ENCODE data around the gene OCIAD1. TPM values are rescaled to one million over a fixed set of nuclear protein-coding genes. Genes with fewer than 3 reads are reported as not detected.

OCIAD1 gene
- total RNA-seq, 1 experiment from 2014 or later = 98.2 TPM

DNA sequence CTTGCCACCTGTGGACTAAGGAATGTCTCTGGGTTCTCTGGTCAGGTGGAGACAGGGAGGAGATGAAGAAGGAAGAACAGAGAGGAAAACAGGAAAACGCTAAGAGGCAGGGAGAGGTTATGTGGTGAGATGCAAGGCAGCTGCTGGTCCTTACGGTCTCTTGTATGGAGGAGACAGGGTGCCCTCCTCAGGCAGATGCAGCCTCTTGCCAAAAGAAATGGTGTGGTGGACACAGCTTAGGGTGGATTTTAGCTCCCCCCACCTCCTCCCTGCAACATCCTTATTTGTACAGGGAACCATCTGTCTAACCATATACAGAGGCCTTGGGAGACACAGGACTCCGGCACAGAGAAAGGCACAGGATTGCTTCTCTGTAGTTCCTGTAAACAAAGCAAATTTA is 66.0 kb downstream of the OCIAD1 start:
- Histone ChIP-seq H3K36me3 (replicated peaks; ENCODE audit: control insufficient read depth, insufficient read depth, low read length) (peaks cover 13% of the 10 kb centered on the region), H3K4me3 (ENCODE audit: insufficient read depth, low read depth, low read length) (no peak overlapping the region), H3K27me3 (ENCODE audit: control insufficient read depth, insufficient read depth, low read length) (no peaks in the 10 kb centered on the region)
- no peak for DNase-seq

DNA sequence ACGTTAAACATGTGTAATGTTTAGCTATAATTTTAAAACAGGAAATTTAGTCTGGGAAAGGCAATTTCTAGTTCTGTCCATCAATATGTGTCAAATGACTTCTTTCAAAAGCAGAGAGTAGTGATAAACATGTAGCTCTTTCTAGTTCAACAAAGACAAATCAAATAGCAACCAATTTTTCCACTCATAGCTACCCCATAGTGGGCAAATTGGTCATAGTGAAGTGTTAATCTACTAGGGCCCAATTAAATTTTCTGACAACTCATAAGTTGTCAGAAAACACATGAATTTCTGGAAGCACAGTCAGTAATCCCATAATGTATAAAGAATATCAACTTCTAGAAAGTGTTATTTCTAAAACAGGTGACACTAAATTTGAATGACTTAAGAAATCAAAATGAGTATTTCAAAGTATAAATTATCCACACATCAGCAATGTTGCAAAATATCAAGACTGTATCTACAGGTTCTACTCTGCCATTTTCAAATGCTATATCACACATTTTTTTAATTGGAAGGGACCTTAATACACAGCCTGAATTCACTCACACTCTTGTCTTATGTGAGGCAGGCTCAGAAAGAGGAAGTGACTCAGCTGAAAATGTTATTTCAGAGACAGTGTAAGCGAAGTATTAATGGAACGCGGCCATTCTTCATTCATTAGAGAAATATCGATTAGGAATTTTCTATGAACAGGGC is 68.0 kb downstream of the OCIAD1 start:
- DNase-seq = no peak
- H3K4me3 ChIP-seq (ENCODE audit: insufficient read depth, low read depth, low read length) = no peak overlapping the region
- H3K36me3 ChIP-seq (replicated peaks; ENCODE audit: control insufficient read depth, insufficient read depth, low read length) = peaks cover 17% of the 10 kb centered on the region
- H3K27me3 ChIP-seq (ENCODE audit: control insufficient read depth, insufficient read depth, low read length) = no peaks in the 10 kb centered on the region

DNA sequence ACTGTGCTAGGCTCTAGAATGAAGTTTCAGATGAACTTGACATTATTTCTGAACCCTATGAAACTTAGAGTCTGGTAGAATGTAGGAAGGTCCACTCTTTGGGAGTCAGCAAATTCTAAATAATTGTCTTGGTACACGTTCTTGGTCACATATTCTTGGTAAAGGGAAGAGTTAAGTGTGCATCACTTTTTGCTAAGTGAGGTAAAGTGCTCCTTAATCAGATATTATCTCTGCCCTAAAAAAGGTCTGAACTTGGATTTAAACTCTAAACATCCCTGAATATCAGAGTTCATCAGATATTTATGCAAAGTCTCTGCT is 68.5 kb downstream of the OCIAD1 start:
- H3K4me3 ChIP-seq (ENCODE audit: insufficient read depth, low read depth, low read length) = no peak overlapping the region
- peaks cover 21% of the 10 kb centered on the region for H3K36me3 ChIP-seq (replicated peaks; ENCODE audit: control insufficient read depth, insufficient read depth, low read length)
- H3K27me3 ChIP-seq (ENCODE audit: control insufficient read depth, insufficient read depth, low read length) = no peaks in the 10 kb centered on the region
- DNase-seq = no peak

DNA sequence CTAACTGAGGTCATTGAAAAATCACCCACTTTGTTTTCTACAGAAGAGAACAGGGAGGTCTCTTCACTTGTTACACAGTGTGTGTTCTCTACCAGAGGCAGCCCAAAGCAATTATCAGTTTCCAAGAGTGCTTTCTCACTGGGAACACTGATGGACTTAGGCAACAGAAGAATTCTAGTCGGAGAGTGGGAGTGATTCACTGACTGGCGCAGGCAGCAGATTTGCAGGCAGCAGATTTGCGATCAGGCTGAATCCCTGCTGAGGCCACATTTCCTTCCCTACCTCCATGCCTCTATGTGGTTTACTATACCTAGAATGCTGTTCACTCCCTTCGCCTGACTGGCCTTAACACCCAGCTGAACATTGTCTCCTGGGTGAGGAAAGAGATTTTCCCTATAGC is 69.1 kb downstream of the OCIAD1 start:
- Histone ChIP-seq H3K36me3 (replicated peaks; ENCODE audit: control insufficient read depth, insufficient read depth, low read length) (peaks cover 23% of the 10 kb centered on the region), H3K27me3 (ENCODE audit: control insufficient read depth, insufficient read depth, low read length) (no peaks in the 10 kb centered on the region), H3K4me3 (ENCODE audit: insufficient read depth, low read depth, low read length) (no peak overlapping the region)
- DNase-seq = no peak

DNA sequence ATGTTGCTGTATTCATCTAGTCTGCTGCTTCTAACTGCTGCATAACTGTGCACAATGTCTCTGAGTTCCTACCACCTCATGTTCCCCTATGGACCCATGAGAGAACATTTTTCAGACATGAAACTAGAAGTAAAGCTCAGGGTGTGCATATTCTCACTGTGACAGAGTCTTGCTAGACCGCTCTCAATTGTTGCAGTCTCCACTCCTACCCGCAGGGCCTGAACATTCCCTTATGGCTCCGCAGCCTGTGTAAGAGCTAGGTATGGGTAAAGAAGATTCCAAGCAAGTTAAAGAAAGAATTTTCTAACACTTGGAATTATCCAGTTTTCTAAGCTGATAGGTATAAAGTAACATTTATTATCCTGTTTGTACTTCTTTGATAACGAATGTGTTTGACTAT is 70.3 kb downstream of the OCIAD1 start:
- Histone ChIP-seq H3K4me3 (ENCODE audit: insufficient read depth, low read depth, low read length) (no peak overlapping the region), H3K27me3 (ENCODE audit: control insufficient read depth, insufficient read depth, low read length) (no peaks in the 10 kb centered on the region), H3K36me3 (replicated peaks; ENCODE audit: control insufficient read depth, insufficient read depth, low read length) (peaks cover 23% of the 10 kb centered on the region)
- no peak for DNase-seq

DNA sequence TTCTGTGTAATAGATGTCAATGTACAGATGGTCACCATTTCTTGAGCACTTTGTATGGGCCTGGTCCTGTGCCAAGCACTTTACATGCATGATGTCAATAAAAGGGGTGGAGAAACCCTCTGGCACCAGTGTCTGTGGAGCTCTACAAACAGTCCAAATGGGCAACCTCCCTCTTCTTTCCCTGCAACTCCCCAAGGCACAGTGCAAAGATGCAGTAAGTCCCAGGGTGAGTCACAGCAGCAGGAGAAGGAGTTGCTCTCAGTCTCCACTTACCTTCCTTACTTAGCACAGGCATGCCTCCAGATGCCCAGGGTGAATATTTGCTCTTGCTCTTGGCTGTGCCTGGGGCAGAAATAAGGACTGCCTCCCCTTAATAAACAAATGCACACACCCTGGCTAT is 71.4 kb downstream of the OCIAD1 start:
- DNase-seq = no peak
- peaks cover 20% of the 10 kb centered on the region for H3K36me3 ChIP-seq (replicated peaks; ENCODE audit: control insufficient read depth, insufficient read depth, low read length)
- no peaks in the 10 kb centered on the region for H3K27me3 ChIP-seq (ENCODE audit: control insufficient read depth, insufficient read depth, low read length)
- H3K4me3 ChIP-seq (ENCODE audit: insufficient read depth, low read depth, low read length) = no peak overlapping the region

DNA sequence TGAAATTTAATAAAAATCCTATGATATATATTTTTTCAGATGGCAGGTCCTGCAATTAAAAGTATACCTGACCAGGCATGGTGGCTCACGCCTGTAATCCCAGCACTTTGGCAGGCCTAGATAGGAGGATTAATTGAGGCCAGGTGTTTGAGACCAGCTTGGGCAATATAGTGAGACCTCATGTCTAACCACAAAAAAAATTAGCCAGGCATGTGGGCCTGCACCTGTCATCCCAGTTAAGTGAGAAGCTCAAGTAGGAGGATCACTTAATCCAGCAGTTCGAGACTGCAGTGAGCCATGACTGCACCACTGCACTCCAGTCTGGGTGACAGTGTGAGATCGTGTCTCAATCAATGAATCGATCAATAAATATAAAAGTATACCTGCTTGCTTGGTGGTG is 73.2 kb downstream of the OCIAD1 start:
- Histone ChIP-seq H3K4me3 (ENCODE audit: insufficient read depth, low read depth, low read length) (no peak overlapping the region), H3K27me3 (ENCODE audit: control insufficient read depth, insufficient read depth, low read length) (no peaks in the 10 kb centered on the region), H3K36me3 (replicated peaks; ENCODE audit: control insufficient read depth, insufficient read depth, low read length) (peaks cover 20% of the 10 kb centered on the region)
- DNase-seq = no peak

DNA sequence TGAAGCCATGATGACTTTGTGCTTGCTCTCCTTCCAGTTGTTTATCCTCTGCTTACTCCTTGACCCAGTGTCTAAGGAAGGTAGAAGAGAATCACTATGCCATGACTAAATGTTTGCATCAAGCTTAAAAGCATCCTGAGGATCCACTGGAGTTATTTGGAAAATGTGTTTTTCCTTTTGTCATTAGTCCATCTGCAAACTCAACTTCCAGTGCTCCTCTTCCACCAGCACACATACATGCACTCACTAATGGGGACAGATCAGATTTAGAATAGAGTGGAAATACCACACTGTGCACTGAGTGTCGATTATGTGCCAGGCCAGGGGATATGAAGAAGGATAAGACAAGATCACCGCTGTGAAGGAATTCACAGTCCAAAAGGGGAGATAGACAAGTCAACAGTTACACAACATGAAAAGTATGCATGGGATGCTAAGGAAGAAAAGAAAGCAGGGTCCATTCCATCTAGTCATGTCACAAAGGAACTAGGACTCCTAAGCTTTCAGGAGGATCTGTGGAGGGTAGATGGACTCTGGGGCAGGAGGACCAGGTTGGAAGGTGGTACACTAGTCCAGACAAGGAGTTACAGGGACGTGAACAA is 73.8 kb downstream of the OCIAD1 start:
- no peaks in the 10 kb centered on the region for H3K27me3 ChIP-seq (ENCODE audit: control insufficient read depth, insufficient read depth, low read length)
- H3K36me3 ChIP-seq (replicated peaks; ENCODE audit: control insufficient read depth, insufficient read depth, low read length) = peaks cover 19% of the 10 kb centered on the region
- no peak overlapping the region for H3K4me3 ChIP-seq (ENCODE audit: insufficient read depth, low read depth, low read length)
- no peak for DNase-seq

DNA sequence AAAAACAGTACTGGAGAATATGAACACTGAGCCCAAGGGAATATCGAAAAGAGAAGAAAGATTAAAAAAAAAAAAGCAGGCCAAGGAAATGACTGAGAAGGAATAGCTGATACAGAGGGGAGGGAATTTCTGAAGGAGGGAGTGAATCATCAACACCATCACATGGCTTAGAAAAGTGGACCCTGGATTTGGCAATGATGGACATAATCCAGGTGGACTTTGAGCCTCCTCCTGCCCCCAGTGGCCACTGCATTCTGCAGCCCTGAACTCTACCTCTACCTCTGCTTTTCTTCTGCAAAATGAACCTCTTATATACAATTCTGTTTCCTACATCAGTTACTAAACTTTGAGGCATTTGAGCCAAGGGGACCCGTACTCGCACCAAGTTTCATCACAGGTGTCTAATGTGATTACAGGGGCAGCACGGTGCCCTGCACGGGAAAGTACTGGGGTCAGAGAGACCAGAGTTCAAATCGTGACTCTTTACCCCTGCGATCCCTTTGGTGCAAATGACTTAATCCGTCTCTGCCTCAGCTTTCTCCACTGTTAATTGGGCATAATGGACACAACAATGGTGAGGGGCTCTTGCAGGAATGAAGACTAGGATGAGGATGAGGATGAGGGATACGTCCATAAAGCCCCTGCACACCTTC is 74.6 kb downstream of the OCIAD1 start:
- peaks cover 15% of the 10 kb centered on the region for H3K36me3 ChIP-seq (replicated peaks; ENCODE audit: control insufficient read depth, insufficient read depth, low read length)
- no peaks in the 10 kb centered on the region for H3K27me3 ChIP-seq (ENCODE audit: control insufficient read depth, insufficient read depth, low read length)
- peak; percentile 32 for DNase-seq
- peak overlapping the region; percentile 83 for H3K4me3 ChIP-seq (ENCODE audit: insufficient read depth, low read depth, low read length)

DNA sequence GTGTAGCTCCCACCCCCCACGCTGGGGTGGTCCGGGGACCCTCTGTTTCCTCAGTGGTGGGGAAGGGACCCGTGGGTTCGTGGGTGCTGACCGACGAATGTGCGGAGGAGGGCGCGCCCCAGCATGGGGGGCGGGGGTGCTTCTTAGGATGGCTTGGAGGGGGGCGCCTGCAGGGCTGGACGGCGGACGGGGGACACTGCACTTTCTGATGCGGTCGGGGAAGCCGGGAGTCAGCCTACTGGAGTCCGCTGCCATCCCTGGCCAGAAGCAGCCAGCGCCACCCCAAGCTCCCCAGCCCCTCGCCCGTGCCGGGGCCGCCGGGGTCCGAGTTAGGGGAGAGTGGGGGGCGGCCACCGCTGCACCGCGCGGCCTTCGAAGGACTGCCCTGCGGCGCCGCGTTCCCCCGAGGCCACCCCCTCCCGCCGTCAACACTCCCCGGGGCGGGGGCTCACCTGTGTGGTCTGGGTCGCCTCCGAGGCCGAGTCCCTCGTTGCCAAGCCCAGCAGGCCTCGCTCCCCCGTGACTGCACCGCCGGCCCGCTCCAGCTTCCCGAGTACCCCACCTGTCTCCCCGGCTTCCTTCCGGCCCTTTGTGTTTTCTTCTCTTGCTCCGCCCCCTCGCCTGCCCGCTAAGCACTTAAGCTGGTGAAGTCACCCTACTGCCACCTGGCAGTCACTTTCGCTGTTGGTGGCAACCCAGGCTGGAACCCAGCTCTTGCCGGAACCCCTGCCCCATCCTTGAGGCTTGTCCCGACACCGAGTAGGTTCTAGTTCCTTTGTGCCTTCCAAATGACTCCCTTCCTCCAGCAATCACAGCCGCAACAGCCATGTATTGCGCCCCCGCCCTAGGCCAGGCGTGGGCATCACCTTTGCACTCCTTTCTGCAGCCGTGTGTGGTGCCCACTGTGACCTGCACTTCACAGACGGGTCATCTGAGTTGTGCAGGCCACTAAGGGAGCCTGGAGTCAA is 75.6 kb downstream of the OCIAD1 start, which contains the start of gene OCIAD2:
OCIAD2 (minus strand) TSS at position 569 of the 968 bp plus-strand sequence. CDS start 2,225 bp downstream, outside the sequence.
- Histone ChIP-seq H3K27me3 (ENCODE audit: control insufficient read depth, insufficient read depth, low read length) (no peaks in the 10 kb centered on the region), H3K4me3 (ENCODE audit: insufficient read depth, low read depth, low read length) (peak within 1 kb of the TSS; percentile 83), H3K36me3 (replicated peaks; ENCODE audit: control insufficient read depth, insufficient read depth, low read length) (peaks cover 12% of the 10 kb centered on the region)
- DNase-seq = peak; percentile 86

DNA sequence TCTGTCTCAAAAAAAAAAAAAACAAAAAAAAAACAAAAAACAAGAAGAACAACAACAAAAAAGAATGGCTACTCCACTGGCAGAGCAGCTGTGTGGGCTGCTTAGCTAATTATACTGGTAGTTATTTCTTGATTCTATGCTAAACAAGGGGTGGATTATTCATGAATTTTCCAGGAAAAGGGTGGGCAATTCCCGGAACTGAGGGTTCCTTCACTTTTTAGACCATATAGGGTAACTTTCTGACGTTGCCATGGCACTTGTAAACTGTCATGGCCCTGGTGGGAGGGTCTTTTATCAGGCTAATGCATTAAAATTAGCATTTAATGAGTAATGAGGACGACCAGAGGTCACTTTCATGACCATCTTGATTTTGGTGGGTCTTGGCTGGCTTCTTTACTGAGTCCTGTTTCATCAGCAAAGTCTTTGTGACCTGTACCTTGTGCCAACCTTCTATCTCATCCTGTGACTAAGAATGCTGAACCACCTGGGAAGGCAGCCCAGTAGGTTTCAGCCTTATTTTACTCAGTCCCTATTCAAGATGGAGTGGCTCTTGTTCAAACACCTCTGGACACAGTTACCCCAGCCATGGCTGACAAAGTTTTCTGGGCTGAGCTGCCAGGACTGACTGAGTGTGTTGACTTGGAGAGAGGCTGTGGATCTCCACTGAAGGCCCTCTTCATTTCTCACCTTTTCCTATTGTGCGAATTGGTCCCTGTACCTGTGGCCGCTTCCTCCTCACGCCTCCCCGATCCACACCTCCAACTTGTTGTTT is 77.0 kb downstream of the OCIAD1 start:
- Histone ChIP-seq H3K4me3 (ENCODE audit: insufficient read depth, low read depth, low read length) (no peak overlapping the region), H3K27me3 (ENCODE audit: control insufficient read depth, insufficient read depth, low read length) (no peaks in the 10 kb centered on the region; the same call in 1 of the 2 replicates), H3K36me3 (replicated peaks; ENCODE audit: control insufficient read depth, insufficient read depth, low read length) (peaks cover 6% of the 10 kb centered on the region)
- no peak for DNase-seq

DNA sequence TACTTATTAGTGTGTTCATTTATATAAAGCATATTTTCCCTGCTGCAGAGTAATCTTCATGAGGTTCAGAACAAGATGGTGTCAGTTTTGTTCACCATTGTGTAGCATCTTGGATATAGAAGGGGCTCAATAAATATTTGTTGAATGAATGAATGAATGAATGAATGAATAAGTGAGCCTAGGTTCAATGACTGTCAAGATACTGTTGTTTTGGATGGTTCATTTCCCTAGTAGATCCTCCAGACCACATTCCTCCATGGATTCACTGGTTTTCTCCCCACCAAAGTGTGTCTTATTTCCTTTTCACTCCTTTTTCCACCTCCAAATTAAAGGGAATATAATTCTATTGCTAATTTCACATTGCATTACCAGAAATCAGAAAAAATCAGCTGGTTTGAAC is 77.8 kb downstream of the OCIAD1 start:
- DNase-seq = no peak
- Histone ChIP-seq H3K27me3 (ENCODE audit: control insufficient read depth, insufficient read depth, low read length) (no peaks in the 10 kb centered on the region; the same call in 1 of the 2 replicates), H3K36me3 (replicated peaks; ENCODE audit: control insufficient read depth, insufficient read depth, low read length) (peaks cover 6% of the 10 kb centered on the region), H3K4me3 (ENCODE audit: insufficient read depth, low read depth, low read length) (no peak overlapping the region)

DNA sequence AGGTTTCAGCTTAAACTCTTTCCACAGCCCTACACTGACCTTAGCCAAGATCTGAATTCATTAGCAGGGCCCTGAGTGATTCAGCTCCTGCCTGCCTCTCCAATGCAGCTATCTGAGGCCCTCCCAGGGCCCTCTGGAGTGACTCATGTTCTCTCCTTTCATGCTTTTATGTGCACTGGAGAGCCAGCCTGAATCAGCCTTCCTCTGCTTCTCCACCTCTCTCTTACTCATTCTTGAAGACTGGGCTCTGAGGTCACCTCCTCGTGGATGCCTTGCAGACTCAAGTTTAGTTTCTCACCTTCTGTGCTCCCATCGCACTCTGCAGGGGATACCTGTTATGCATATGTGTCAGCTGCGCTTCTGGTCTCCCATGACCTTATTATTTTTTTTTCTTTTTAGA is 78.8 kb downstream of the OCIAD1 start:
- Histone ChIP-seq H3K27me3 (ENCODE audit: control insufficient read depth, insufficient read depth, low read length) (no peaks in the 10 kb centered on the region; the same call in 1 of the 2 replicates), H3K36me3 (replicated peaks; ENCODE audit: control insufficient read depth, insufficient read depth, low read length) (peaks cover 1% of the 10 kb centered on the region; the same call in 1 of the 2 replicates), H3K4me3 (ENCODE audit: insufficient read depth, low read depth, low read length) (no peak overlapping the region)
- DNase-seq = no peak

DNA sequence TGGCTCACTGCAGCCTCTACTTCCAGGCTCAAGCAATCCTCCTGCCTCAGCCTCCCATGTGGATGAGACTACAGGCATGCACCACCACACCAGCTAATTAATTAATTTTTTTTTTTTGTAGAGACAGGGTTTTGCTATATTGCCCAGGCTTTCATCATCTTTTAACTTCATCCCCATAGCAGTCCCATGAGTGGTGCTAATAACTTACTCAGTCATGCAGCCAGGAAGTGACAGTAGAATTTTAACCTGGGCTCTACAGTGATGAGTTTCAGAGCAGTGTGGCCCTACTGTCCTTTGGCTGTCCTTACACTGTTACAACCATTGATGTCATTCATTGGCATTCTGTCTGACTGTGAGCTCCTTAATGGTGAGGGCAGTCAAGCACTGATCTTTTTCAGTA is 79.6 kb downstream of the OCIAD1 start:
- no peak for DNase-seq
- no peaks in the 10 kb centered on the region; the same call in 1 of the 2 replicates for H3K27me3 ChIP-seq (ENCODE audit: control insufficient read depth, insufficient read depth, low read length)
- no peaks in the 10 kb centered on the region for H3K36me3 ChIP-seq (replicated peaks; ENCODE audit: control insufficient read depth, insufficient read depth, low read length)
- H3K4me3 ChIP-seq (ENCODE audit: insufficient read depth, low read depth, low read length) = no peak overlapping the region

Data from H7 (cell line).